DOHH2 (cell line): Measurements from ENCODE around the gene RBM6.

Experiments
- EZH2phosphoT487 ChIP-seq: fragments of 200-600 bp; sonication (generic); IDR thresholded peaks from 2 replicates; pipeline ENCODE4 v1.6.1; 2017; ENCODE audit warnings: borderline replicate concordance, mild to moderate bottlenecking, antibody characterized with exemption, low read length, moderate library complexity, mixed read lengths
- TF ChIP-seq, protein P1 (sequence below): fragments of 200-600 bp; sonication (generic); IDR thresholded peaks from one replicate; pipeline ENCODE4 v1.5.1; 2014; ENCODE audit warnings: antibody characterized with exemption, mild to moderate bottlenecking, low read depth, low read length; ENCODE audit not compliant: poor library complexity, severe bottlenecking

DNA sequence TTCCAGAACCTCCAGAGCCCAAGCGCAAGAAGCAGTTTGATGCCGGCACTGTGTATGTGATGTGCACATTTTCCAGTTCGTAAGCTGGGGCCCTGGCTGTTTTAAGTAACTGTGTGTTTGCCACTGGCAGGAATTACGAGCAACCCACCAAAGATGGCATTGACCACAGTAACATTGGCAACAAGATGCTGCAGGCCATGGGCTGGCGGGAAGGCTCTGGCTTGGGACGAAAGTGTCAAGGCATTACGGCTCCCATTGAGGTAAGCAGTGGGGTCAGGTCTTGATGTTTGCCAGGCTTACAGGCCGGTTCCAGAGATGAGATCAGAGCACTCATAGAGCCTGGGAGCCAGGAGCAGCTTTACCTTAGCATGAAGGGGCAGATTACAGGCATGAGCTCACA lies 177.2 kb downstream of the RBM6 start:
- TF ChIP-seq, protein P1, sequence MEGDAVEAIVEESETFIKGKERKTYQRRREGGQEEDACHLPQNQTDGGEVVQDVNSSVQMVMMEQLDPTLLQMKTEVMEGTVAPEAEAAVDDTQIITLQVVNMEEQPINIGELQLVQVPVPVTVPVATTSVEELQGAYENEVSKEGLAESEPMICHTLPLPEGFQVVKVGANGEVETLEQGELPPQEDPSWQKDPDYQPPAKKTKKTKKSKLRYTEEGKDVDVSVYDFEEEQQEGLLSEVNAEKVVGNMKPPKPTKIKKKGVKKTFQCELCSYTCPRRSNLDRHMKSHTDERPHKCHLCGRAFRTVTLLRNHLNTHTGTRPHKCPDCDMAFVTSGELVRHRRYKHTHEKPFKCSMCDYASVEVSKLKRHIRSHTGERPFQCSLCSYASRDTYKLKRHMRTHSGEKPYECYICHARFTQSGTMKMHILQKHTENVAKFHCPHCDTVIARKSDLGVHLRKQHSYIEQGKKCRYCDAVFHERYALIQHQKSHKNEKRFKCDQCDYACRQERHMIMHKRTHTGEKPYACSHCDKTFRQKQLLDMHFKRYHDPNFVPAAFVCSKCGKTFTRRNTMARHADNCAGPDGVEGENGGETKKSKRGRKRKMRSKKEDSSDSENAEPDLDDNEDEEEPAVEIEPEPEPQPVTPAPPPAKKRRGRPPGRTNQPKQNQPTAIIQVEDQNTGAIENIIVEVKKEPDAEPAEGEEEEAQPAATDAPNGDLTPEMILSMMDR, result no peak
- no peak for TF ChIP-seq EZH2phosphoT487
